Endothelial cell of umbilical vein (primary cell): Measurements from ENCODE around the gene VDAC2.

Experiments
- EZH2 ChIP-seq: IDR thresholded peaks from 2 replicates; pipeline ENCODE4 v1.6.1; 2012; ENCODE audit warnings: borderline replicate concordance, low read depth, mild to moderate bottlenecking, moderate library complexity, low read length, inconsistent platforms; ENCODE audit not compliant: severe bottlenecking
- FOS ChIP-seq: IDR thresholded peaks from 2 replicates; pipeline ENCODE4 v1.6.1; 2011; ENCODE audit warnings: mild to moderate bottlenecking, low read length, moderate library complexity, borderline replicate concordance; ENCODE audit not compliant: insufficient read depth
- JUN ChIP-seq: IDR thresholded peaks from 2 replicates; pipeline ENCODE4 v1.6.1; 2011; ENCODE audit warnings: borderline replicate concordance, low read depth; ENCODE audit not compliant: insufficient read length, insufficient read depth
- MYC ChIP-seq: IDR thresholded peaks from one replicate; pipeline ENCODE4 v1.6.1; 2011; ENCODE audit warnings: mild to moderate bottlenecking, low read depth, low read length
- POLR2A ChIP-seq: IDR thresholded peaks from 2 replicates; pipeline ENCODE4 v1.6.1; 2012; ENCODE audit warnings: low read depth, mild to moderate bottlenecking, control low read depth, low read length
- POLR2AphosphoS5 ChIP-seq: IDR thresholded peaks from 2 replicates; pipeline ENCODE4 v1.6.1; 2012; ENCODE audit warnings: low read depth, mild to moderate bottlenecking, control low read depth, low read length, moderate library complexity; ENCODE audit not compliant: insufficient read depth
- TF ChIP-seq, protein P1 (sequence below), 2 donors: IDR thresholded peaks; 1 replicate in 1 of 2; 2 replicates in 1 of 2; pipeline ENCODE4 v1.5.1; 2011; ENCODE audit warnings: low read length in 2 of 2, mild to moderate bottlenecking in 2 of 2, moderate library complexity in 2 of 2, control low read depth in 1 of 2, inconsistent platforms in 1 of 2, low read depth in 1 of 2; ENCODE audit not compliant: insufficient read depth in 1 of 2; ENCODE audit errors: extremely low read depth in 1 of 2
- TF ChIP-seq, protein P2 (sequence below): IDR thresholded peaks from 2 replicates; pipeline ENCODE4 v1.6.1; 2011; ENCODE audit not compliant: insufficient read depth, insufficient read length

DNA sequence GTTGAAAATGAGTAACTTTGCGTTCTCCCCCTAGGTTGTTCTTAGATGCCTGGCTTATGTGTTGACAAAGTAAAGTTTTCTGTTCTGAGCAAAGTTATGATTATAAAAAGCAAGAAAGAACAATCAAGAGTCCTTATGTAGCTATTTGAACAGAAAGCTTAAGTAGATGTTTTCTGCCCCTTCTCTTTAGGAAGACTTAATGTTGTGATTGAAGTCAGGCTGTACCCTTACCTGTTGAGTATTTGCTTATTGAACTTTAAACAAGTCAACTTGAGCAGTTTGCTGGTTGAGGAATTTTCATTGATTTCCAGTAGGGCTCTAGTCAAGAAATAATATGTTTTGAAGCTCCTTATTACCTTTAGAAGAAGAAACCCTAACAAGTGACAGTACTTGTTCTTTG, 33.9 kb upstream of the VDAC2 start:
- no peak for TF ChIP-seq POLR2A
- TF ChIP-seq, protein P1, sequence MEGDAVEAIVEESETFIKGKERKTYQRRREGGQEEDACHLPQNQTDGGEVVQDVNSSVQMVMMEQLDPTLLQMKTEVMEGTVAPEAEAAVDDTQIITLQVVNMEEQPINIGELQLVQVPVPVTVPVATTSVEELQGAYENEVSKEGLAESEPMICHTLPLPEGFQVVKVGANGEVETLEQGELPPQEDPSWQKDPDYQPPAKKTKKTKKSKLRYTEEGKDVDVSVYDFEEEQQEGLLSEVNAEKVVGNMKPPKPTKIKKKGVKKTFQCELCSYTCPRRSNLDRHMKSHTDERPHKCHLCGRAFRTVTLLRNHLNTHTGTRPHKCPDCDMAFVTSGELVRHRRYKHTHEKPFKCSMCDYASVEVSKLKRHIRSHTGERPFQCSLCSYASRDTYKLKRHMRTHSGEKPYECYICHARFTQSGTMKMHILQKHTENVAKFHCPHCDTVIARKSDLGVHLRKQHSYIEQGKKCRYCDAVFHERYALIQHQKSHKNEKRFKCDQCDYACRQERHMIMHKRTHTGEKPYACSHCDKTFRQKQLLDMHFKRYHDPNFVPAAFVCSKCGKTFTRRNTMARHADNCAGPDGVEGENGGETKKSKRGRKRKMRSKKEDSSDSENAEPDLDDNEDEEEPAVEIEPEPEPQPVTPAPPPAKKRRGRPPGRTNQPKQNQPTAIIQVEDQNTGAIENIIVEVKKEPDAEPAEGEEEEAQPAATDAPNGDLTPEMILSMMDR (IDR thresholded peaks at IDR 0.05; ENCODE audit: extremely low read depth in 1 of 2, insufficient read depth in 1 of 2, low read depth in 1 of 2, low read length in 2 of 2): no peak
- no peak for TF ChIP-seq POLR2AphosphoS5
- TF ChIP-seq JUN: no peak
- no peak for TF ChIP-seq MYC
- TF ChIP-seq EZH2: no peak
- TF ChIP-seq FOS: no peak
- TF ChIP-seq, protein P2, sequence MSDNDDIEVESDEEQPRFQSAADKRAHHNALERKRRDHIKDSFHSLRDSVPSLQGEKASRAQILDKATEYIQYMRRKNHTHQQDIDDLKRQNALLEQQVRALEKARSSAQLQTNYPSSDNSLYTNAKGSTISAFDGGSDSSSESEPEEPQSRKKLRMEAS: no peak
